Limb (tissue), 2 donors: ENCODE results near the gene PGM3.

Source experiments
- DNase-seq, 2 donors: peaks; one replicate each; pipeline ENCODE4 v3.0.0-alpha.2; 2016; ENCODE audit errors: extremely low spot score in 2 of 2

Gene PGM3

DNA sequence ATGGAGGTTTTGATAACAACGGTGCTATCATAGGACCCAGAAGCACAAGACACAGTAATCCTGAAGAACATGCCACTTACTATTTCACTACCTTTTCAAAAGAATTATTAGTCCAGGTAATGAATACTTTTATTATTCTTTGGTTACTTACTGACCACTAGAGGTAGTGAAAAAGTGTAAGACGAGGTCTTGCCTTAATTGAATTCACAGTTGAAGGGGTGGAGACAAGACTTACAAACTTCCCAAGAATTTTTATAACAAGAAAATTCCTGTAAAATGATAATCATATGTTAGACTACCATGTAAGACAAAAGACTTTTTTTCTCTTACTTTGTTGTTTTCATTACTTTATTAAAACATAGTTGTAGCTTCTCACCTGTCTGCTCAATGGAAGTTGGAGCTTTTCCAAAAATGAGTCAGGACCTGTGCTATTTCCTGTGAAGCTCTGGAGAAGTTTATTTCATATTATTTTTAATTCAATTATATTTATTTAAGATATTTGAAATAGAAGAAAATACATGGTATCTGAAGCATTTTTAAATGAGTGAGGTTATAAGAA lies 73.2 kb downstream of the PGM3 start:
- DNase-seq = no peak

GRCh38 chr6:83117802-83118201 lies 75.3 kb downstream of the PGM3 start:
- no peak for DNase-seq
